GM19452 (cell line): ENCODE data around the gene TALDO1.
"Not testable (repeated sequence)": the region's sequence is repeated elsewhere in the genome, so short reads cannot be mapped to it uniquely, and the experiment has no call there.

Experiments
- ATAC-seq: cut with Tn5 transposase; IDR thresholded peaks from one replicate; pipeline ENCODE4 v1.9.1; 2021; ENCODE audit not compliant: unreplicated experiment

Gene TALDO1

DNA sequence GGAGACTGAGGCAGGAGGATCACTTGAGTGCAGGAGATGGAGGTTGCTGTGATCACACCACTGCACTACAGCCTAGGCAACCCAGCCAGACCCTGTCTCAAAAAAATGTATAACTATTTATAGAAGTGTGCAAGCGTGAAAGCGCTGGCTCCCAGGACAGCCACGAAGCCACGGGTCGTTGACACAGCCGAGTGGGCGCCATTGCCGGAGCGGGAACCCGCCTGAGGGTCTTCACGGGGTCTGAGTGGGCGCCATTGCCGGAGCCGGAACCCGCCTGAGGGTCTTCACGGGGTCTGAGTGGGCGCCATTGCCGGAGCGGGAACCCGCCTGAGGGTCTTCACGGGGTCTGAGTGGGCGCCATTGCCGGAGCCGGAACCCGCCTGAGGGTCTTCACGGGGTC is 12.7 kb upstream of the TALDO1 start:
- ATAC-seq, result not testable (repeated sequence)

- ATAC-seq, result no peak
Observed at GRCh38 chr11:737366-737765, 9.9 kb upstream of the TALDO1 start.

- not testable (repeated sequence) for ATAC-seq
Observed at GRCh38 chr11:737899-738298, 9.4 kb upstream of the TALDO1 start.

DNA sequence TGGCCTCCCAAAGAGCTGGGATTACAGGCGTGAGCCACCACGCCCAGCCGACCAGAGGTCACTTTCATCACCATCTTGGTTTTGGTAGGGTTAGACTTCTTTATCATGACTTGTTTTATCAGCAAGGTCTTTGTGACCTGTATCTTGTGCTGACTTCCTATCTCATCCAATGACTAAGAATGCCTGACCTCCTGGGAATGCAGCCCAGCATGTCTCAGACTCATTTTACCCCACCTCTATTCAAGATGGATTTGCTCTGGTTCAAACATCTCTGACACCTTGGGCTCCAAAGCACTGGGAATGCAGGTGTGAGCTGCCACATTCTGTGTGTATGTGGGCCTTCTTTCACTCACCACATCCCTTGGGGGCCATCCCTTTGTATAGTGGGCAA is 5.1 kb upstream of the TALDO1 start:
- ATAC-seq, result no peak

DNA sequence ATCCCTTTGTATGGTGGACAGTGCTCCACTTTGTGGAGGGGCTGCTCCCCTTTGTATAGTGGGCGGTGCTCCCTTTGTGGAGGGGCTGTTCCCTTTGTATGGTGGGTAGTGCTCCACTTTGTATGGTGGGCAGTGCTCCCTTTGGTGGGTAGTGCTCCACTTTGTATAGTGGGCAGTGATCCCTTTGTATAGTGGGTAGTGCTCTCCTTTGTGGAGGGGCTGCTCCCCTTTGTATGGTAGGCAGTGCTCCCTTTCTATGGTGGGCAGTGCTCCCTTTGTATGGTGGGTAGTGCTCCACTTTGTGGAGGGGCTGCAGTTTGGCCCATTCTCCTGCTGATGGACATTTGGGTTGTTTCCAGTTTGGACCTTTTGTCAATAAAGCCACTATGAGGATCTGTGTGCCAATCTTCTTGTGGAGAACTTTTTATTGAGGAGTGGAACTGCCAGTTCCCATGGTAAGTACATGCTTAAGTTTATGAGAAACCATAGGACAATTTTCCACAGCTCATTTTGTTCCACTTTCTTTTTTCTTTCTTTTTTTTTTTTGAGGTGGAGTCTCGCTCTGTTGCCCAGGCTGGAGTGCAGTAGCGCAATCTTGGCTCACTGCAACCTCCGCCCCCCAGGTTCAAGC is 4.6 kb upstream of the TALDO1 start:
- ATAC-seq, result no peak

GRCh38 chr11:745428-745827 is 1.8 kb upstream of the TALDO1 start:
- ATAC-seq, result no peak

DNA sequence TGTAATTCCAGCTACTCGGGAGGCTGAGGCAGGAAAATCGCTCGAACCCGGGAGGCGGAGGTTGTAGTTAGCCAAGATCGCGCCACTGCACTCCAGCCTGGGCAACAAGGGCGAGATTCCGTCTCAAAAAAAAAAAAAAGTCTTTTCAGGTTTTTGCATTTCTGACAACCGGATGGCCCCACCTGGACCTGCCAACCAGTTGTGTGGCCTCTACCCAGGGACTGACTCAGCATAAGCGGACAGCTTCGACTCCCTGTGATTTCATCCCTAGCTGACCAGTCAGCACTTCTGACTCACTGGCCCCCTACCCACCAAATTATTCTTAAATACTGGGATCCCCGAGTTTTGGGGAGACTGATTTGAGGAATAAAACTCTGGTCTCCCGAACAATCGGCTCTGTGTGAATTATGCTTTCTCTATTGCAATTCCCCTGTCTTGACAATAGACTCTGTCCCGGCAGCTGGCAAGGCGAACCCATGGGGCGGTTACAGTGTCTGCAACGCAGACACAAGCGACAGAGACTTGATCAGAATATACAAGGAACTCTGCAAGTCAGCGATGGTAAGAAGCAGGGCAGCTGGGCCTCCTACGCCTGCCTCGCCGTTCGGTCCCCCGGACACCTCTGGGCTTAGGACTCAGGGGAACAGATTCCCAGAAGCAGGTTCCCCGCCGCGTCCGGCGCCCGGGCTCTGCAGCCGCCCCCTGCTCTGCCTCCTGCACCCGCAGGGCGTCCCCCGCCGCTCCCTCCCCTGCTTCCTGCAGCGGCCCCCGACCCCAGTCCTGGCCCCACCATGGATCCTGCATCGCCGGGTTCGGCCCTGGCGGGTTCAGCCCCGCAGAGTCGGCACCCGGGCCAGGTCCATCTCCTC is 741 bp upstream of the TALDO1 start:
- ATAC-seq, result peak; percentile 23

DNA sequence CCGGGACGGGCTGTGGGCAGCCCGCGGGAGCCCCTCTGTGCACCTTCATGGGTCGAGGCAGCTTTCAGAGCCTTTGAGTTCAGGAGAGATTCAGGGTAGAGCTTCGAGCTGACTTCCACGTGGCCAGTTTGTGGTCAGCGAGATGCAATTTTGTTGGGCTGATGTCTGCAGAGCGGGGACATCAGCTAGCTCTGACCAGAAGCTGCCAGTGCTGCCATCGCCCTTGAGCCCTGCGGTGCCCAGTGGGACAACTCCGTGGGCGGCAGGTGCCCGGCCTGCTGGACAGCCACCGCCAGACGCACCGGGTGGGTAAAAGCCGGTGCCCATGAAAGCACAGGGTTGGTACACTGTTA is 719 bp downstream of the TALDO1 start:
- ATAC-seq, result peak; percentile 27

DNA sequence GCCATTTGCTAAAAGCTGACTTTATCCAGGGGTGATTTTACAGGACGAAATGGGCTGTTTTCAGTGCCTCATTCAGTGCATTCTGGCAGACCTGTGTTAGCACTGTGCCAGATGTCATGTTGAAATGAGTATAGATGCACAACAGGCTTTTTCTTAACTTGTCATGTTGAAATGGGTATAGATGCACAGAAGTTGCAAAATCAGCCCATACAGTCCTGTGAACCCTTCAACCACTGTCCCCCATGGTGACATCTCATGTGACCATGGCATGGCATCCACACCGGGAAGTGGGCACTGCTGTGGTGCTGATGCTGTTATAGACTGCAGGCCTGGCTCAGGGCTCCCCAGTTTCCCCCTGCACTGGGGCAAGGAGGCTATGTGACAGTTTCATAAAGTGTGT is 2.5 kb downstream of the TALDO1 start:
- no peak for ATAC-seq

DNA sequence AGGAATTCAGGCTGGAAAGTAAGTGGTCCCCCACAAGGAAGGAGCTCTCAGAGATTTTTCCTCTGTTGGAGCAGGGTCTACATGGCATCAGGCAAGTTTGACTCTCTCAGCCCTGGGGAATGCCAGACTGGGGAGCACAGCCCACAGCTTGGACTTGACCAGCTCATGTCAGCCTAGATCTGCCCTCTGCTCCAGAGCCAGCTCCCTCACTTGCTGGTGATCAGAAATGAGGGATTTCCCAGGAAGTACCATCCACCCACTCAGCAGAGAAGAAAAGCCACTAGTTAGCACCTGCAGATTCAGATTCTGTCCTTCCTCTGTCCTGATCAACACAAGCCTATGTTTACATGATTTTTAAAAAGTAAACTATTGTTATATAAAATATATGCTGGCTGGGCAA is 13.0 kb downstream of the TALDO1 start:
- ATAC-seq, result no peak

- no peak for ATAC-seq
Observed at GRCh38 chr11:761526-762108, 14.4 kb downstream of the TALDO1 start.

GRCh38 chr11:762421-763072 is 15.3 kb downstream of the TALDO1 start:
- ATAC-seq, result no peak

DNA sequence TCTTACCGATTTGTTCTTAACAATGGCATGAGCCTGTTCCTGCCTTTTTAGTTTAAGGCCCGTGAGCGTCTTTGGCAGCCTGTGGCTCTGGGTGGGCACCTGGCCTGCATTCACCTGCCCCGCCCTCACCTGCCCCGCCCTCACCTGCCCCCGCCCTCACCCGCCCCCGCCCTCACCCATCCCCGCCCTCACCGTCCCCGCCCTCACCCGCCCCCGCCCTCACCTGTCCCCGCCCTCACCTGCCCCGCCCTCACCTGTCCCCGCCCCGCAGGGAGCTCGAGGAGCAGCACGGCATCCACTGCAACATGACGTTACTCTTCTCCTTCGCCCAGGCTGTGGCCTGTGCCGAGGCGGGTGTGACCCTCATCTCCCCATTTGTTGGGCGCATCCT is 15.8 kb downstream of the TALDO1 start:
- no peak for ATAC-seq

- ATAC-seq, result no peak
Observed at GRCh38 chr11:763549-764321, 16.5 kb downstream of the TALDO1 start.

GRCh38 chr11:764322-765024 is 17.2 kb downstream of the TALDO1 start:
- ATAC-seq, result no peak

- no peak for ATAC-seq
Observed at GRCh38 chr11:765025-765801, 17.9 kb downstream of the TALDO1 start.

- ATAC-seq, result no peak
Observed at GRCh38 chr11:765802-766091, 18.5 kb downstream of the TALDO1 start.

GRCh38 chr11:766106-766935 is 19.1 kb downstream of the TALDO1 start:
- ATAC-seq, result no peak

DNA sequence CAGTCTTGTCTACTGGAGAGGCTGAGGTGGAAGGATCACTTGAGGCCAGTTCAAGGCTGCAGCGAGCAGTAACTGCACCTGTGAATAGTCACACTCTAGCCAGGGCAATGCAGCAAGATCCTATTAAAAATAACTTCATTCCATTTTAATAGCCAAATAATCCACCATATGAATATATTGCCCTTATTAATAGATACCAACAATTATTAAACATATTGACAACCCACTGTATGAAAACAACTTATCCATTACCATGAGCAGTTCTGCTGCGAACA is 19.6 kb downstream of the TALDO1 start:
- ATAC-seq, result no peak
